Trophoblast cell (in vitro differentiated cells and primary cell): ENCODE data around the gene SDHAF1.
"Not testable (repeated sequence)": the region's sequence is repeated elsewhere in the genome, so short reads cannot be mapped to it uniquely, and the experiment has no call there.

Experiments used
- DNase-seq, 2 donors: peaks; one replicate each; pipeline ENCODE4 v3.0.0-alpha.2; 2016
- H2AFZ ChIP-seq: 2 replicates; pipeline ENCODE4 v1.6.1; 2013; ENCODE audit warnings: low read length, moderate library complexity, mild to moderate bottlenecking; ENCODE audit not compliant: insufficient read depth, poor library complexity
- H2AK5ac ChIP-seq: 2 replicates; pipeline ENCODE4 v1.6.1; 2013; ENCODE audit warnings: mild to moderate bottlenecking, low read length
- H2BK120ac ChIP-seq: 2 replicates; pipeline ENCODE4 v1.6.1; 2013; ENCODE audit warnings: low read length, mild to moderate bottlenecking, moderate library complexity; ENCODE audit not compliant: insufficient read depth, poor library complexity
- H2BK12ac ChIP-seq: 2 replicates; pipeline ENCODE4 v1.6.1; 2013; ENCODE audit warnings: mild to moderate bottlenecking, low read length, moderate library complexity
- H2BK5ac ChIP-seq: 2 replicates; pipeline ENCODE4 v1.6.1; 2013; ENCODE audit warnings: low read length, low read depth, moderate library complexity, mild to moderate bottlenecking; ENCODE audit not compliant: poor library complexity
- H3K14ac ChIP-seq: 2 replicates; pipeline ENCODE4 v1.6.1; 2013; ENCODE audit warnings: mild to moderate bottlenecking, low read length
- H3K18ac ChIP-seq: 2 replicates; pipeline ENCODE4 v1.6.1; 2013; ENCODE audit warnings: mild to moderate bottlenecking, low read length
- H3K23ac ChIP-seq: 2 replicates; pipeline ENCODE4 v1.6.1; 2013; ENCODE audit warnings: low read length
- H3K27ac ChIP-seq: 2 replicates; pipeline ENCODE4 v1.5.1; 2013; ENCODE audit warnings: low read depth, mild to moderate bottlenecking, inconsistent platforms, low read length, moderate library complexity
- H3K27me3 ChIP-seq: 2 replicates; pipeline ENCODE4 v1.6.1; 2013; ENCODE audit warnings: inconsistent platforms, mild to moderate bottlenecking, low read length, moderate library complexity; ENCODE audit not compliant: insufficient read depth
- H3K36me3 ChIP-seq, 2 experiments: 1 replicate in 1 of 2; 2 replicates in 1 of 2; pipeline ENCODE4 v1.6.1; 2013; ENCODE audit warnings: low read length in 2 of 2, mild to moderate bottlenecking in 2 of 2, moderate library complexity in 1 of 2; ENCODE audit not compliant: insufficient read depth in 2 of 2, control insufficient read depth in 1 of 2
- H3K4ac ChIP-seq: 2 replicates; pipeline ENCODE4 v1.6.1; 2013; ENCODE audit warnings: low read depth, mild to moderate bottlenecking, low read length, moderate library complexity
- H3K4me1 ChIP-seq, 2 experiments: 1 replicate in 1 of 2; 2 replicates in 1 of 2; pipeline ENCODE4 v1.6.1; 2013; ENCODE audit warnings: low read length in 2 of 2, mild to moderate bottlenecking in 2 of 2, moderate library complexity in 1 of 2; ENCODE audit not compliant: insufficient read depth in 2 of 2, control insufficient read depth in 1 of 2
- H3K4me2 ChIP-seq: 2 replicates; pipeline ENCODE4 v1.6.1; 2013; ENCODE audit warnings: inconsistent platforms, mild to moderate bottlenecking, low read length, moderate library complexity
- H3K4me3 ChIP-seq: 2 replicates; pipeline ENCODE4 v1.5.1; 2013; ENCODE audit warnings: mild to moderate bottlenecking, low read depth, low read length, inconsistent platforms
- H3K79me1 ChIP-seq: one replicate; pipeline ENCODE4 v1.6.1; 2013; ENCODE audit warnings: low read length
- H3K79me2 ChIP-seq: 2 replicates; pipeline ENCODE4 v1.6.1; 2013; ENCODE audit warnings: low read length, mild to moderate bottlenecking; ENCODE audit not compliant: control insufficient read depth, insufficient read depth, poor library complexity
- H3K9ac ChIP-seq: 2 replicates; pipeline ENCODE4 v1.6.1; 2013; ENCODE audit warnings: mild to moderate bottlenecking, low read length
- H3K9me3 ChIP-seq: 2 replicates; pipeline ENCODE4 v1.6.1; 2013; ENCODE audit warnings: low read depth, mild to moderate bottlenecking, control low read depth, inconsistent platforms, low read length; ENCODE audit not compliant: insufficient read depth
- H4K12ac ChIP-seq: 2 replicates; pipeline ENCODE4 v1.6.1; 2013; ENCODE audit warnings: low read depth, mild to moderate bottlenecking, low read length, moderate library complexity
- H4K8ac ChIP-seq: 2 replicates; pipeline ENCODE4 v1.6.1; 2013; ENCODE audit warnings: low read depth, mild to moderate bottlenecking, low read length, moderate library complexity
- H4K91ac ChIP-seq: one replicate; pipeline ENCODE4 v1.6.1; 2013; ENCODE audit warnings: low read depth, mild to moderate bottlenecking, low read length, moderate library complexity
- WGBS: extraction: QIAGEN DNeasy Blood & Tissue Kit; methylation state at CpG from one replicate; pipeline ENCODE4 v1.1.7; 2013; ENCODE audit warnings: missing lambda C conversion rate; ENCODE audit not compliant: insufficient read length, insufficient coverage; ENCODE audit errors: extremely low coverage; 5-methylcytosine and 5-hydroxymethylcytosine counted together

The SDHAF1 gene

DNA sequence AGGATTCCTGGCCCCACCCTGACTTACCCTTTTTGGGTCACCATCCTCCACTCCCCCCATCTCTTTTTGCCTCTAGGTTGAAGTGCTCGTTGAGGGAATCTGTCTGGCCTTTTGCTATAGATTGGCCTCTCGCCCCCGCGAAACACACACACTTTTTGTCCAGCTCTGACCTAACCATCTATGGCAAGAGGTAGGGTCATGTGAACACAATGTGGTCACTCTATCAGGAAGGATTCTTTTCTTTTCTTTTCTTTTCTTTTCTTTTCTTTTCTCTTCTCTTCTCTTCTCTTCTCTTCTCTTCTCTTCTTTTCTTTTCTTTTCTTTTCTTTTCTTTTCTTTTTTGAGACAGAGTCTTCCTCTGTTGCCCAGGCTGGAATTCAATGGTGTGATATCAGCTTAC, 14.0 kb upstream of the SDHAF1 start:
- H2AK5ac ChIP-seq, H2BK12ac ChIP-seq, H3K36me3 ChIP-seq, H2BK120ac ChIP-seq, H4K12ac ChIP-seq, H2BK5ac ChIP-seq, H3K79me2 ChIP-seq, H3K23ac ChIP-seq, H3K4me3 ChIP-seq, H3K79me1 ChIP-seq, H3K14ac ChIP-seq, H3K9ac ChIP-seq, DNase-seq, H2AFZ ChIP-seq, H3K4ac ChIP-seq, H4K91ac ChIP-seq, H4K8ac ChIP-seq, H3K27me3 ChIP-seq, H3K4me2 ChIP-seq, H3K9me3 ChIP-seq, H3K27ac ChIP-seq, H3K18ac ChIP-seq, H3K4me1 ChIP-seq: not testable (repeated sequence)
- no CpG with 5 or more reads among the region's 4 CpGs for WGBS

DNA sequence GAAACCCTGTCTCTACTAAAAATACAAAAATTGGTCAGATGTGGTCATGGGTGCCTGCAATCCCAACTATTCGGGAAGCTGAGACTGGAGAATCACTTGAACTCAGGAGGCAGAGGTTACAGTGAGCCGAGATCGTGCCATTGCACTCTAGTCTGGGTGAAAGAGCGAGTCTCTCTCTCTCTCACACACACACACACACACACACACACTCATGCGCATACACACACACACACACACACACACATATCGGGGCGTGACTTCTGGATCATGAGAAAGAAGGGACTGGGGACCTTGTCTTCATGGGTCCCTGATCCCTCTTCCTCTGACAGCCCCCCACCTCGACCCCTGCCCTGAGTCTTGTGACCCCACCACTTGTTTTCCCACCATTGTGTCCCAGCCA, 11.8 kb upstream of the SDHAF1 start:
- WGBS = no CpG with 5 or more reads among the region's 8 CpGs

DNA sequence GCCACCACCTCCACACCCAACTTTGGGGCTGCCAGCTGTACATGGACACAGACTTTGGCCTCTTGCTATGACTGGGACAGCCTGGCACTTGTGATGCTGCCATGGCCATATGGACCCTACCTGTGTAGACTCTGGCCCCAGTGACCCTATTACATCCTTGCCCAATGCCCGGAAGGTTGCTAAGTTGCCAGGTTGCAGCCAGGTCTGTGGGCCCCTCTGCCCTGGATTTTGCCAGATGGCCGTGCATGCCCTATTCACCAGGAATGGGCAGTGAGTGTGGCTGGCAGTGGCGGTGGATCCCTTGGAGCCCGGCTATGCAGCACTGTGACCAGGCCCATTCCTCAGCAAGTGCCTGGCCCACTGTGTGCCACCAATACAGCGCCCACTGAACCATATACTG, 8.9 kb upstream of the SDHAF1 start:
- H3K36me3 ChIP-seq = no peaks in the 10 kb centered on the region
- H3K4me2 ChIP-seq = no peak overlapping the region
- H2AFZ ChIP-seq = no peak overlapping the region
- no peak overlapping the region for H2BK5ac ChIP-seq
- peaks cover 5% of the 10 kb centered on the region for H3K9me3 ChIP-seq
- H3K9ac ChIP-seq = no peak overlapping the region
- H3K79me2 ChIP-seq = no peaks in the 10 kb centered on the region
- H4K8ac ChIP-seq = no peak overlapping the region
- no peak overlapping the region for H3K23ac ChIP-seq
- H3K27me3 ChIP-seq = peaks cover 5% of the 10 kb centered on the region
- H3K4ac ChIP-seq = no peak overlapping the region
- H4K12ac ChIP-seq = no peak overlapping the region
- WGBS = no CpG with 5 or more reads among the region's 5 CpGs
- H3K79me1 ChIP-seq = no peaks in the 10 kb centered on the region
- H2AK5ac ChIP-seq = no peak overlapping the region
- H3K18ac ChIP-seq = no peak overlapping the region
- H3K4me3 ChIP-seq = no peak overlapping the region
- no peak overlapping the region for H3K27ac ChIP-seq
- H2BK12ac ChIP-seq = no peak overlapping the region
- no peak overlapping the region for H2BK120ac ChIP-seq
- no peak for DNase-seq
- no peak overlapping the region for H3K14ac ChIP-seq
- H3K4me1 ChIP-seq = no peaks in the 10 kb centered on the region
- no peak overlapping the region for H4K91ac ChIP-seq

More for the DNA sequence above, 11.8 kb upstream of the SDHAF1 start:
- no peaks in the 10 kb centered on the region for H3K79me1 ChIP-seq
- no peak overlapping the region for H2BK120ac ChIP-seq
- no peaks in the 10 kb centered on the region for H3K79me2 ChIP-seq
- H3K36me3 ChIP-seq = no peaks in the 10 kb centered on the region
- no peak overlapping the region for H3K4me3 ChIP-seq
- no peak overlapping the region for H3K14ac ChIP-seq
- no peak overlapping the region for H3K4ac ChIP-seq
- H3K27me3 ChIP-seq = peaks cover 5% of the 10 kb centered on the region
- H3K4me2 ChIP-seq = no peak overlapping the region
- no peak overlapping the region for H4K91ac ChIP-seq
- no peak overlapping the region for H2BK12ac ChIP-seq
- H3K4me1 ChIP-seq = no peaks in the 10 kb centered on the region
- H3K18ac ChIP-seq = no peak overlapping the region
- H2BK5ac ChIP-seq = no peak overlapping the region
- H3K9ac ChIP-seq = no peak overlapping the region
- no peak overlapping the region for H3K23ac ChIP-seq
- H3K27ac ChIP-seq = no peak overlapping the region
- no peak overlapping the region for H2AFZ ChIP-seq
- no peak overlapping the region for H2AK5ac ChIP-seq
- H3K9me3 ChIP-seq = peaks cover 5% of the 10 kb centered on the region
- no peak overlapping the region for H4K8ac ChIP-seq
- H4K12ac ChIP-seq = no peak overlapping the region
- DNase-seq = no peak

DNA sequence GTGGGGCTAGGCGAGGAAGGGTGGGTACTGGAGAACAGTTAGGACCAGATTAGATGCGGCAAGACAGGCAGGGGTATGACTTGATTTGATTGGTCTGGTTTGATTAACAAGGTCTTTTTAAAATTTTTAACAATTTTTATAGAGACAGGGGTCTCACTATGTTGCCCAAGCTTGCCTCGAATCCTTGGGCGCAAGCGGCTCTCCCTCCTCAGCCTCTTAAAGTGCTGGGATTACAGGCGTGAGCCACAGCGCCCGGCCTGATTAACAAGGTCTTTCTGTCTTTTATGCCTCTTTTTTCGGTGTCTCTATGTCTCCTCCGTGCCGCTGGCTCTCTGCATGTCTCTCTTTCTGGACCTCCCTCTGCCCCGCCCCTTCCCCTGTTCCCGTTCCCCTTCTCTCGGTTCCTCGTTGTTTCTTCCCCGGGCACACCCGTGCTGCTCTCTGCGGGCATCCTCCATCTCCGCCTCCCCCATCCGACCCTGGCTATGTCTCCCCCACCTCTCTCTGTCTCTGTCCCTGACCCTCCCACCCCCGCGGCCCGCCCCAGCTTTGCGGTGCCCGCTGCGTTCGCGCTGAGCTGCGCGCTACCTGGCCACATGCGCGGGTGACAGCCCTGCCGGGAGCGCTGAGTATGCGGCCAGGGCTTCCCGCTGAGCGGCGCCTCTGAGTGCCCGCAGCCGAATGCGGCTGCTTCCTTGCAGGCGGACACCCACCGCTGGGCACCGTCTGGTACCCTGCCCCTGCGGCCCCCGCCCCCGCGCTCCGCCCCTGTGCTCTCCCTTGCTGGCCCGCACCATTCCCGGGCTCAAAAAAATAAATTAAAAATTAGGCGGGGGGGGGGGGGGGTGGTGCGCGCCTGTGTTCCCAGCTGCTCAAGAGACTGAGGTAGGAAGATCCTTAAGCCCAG, 8.1 kb upstream of the SDHAF1 start:
- H3K23ac ChIP-seq = no peak overlapping the region
- H3K27me3 ChIP-seq = peaks cover 5% of the 10 kb centered on the region
- H4K12ac ChIP-seq = no peak overlapping the region
- peak; percentile 52 to 70 for DNase-seq
- peak overlapping the region; percentile 61 for H3K4me2 ChIP-seq
- WGBS = no CpG with 5 or more reads among the region's 54 CpGs
- peak overlapping the region; percentile 46 for H2AFZ ChIP-seq
- H3K9me3 ChIP-seq = peaks cover 5% of the 10 kb centered on the region
- H4K91ac ChIP-seq = no peak overlapping the region
- H2BK120ac ChIP-seq = no peak overlapping the region
- no peak overlapping the region for H2BK5ac ChIP-seq
- no peak overlapping the region for H3K9ac ChIP-seq
- no peaks in the 10 kb centered on the region for H3K36me3 ChIP-seq
- no peak overlapping the region for H3K14ac ChIP-seq
- H3K4ac ChIP-seq = no peak overlapping the region
- H3K4me1 ChIP-seq = no peaks in the 10 kb centered on the region
- no peaks in the 10 kb centered on the region for H3K79me2 ChIP-seq
- no peak overlapping the region for H3K18ac ChIP-seq
- H4K8ac ChIP-seq = no peak overlapping the region
- no peak overlapping the region for H2BK12ac ChIP-seq
- peak overlapping the region; percentile 25 for H3K4me3 ChIP-seq
- no peak overlapping the region for H3K27ac ChIP-seq
- H2AK5ac ChIP-seq = no peak overlapping the region
- H3K79me1 ChIP-seq = no peaks in the 10 kb centered on the region
